Occipital lobe (tissue), 3 donors: ENCODE data around the gene ZNF486. TPM values are rescaled to one million over a fixed set of nuclear protein-coding genes. Genes with fewer than 3 reads are reported as not detected.
"Not testable (repeated sequence)": the region's sequence is repeated elsewhere in the genome, so short reads cannot be mapped to it uniquely, and the experiment has no call there.

Experiments used
- DNase-seq: peaks from one replicate; lab custom pipeline; 2025; lab: John Stamatoyannopoulos, UW
- small RNA-seq: library from RNA; depleted of rRNA; stranded (forward); fragments of <200 nt; gene quantifications from one replicate; pipeline ENCODE3, GENCODE V24; 2014
- total RNA-seq: library from RNA; depleted of rRNA; stranded (reverse); fragments of >200 nt; gene quantifications from one replicate; pipeline ENCODE4 v1.2.3, GENCODE V29; 2014

Gene ZNF486
- total RNA-seq, 1 donor from 2014 or later, result 24.3 TPM

DNA sequence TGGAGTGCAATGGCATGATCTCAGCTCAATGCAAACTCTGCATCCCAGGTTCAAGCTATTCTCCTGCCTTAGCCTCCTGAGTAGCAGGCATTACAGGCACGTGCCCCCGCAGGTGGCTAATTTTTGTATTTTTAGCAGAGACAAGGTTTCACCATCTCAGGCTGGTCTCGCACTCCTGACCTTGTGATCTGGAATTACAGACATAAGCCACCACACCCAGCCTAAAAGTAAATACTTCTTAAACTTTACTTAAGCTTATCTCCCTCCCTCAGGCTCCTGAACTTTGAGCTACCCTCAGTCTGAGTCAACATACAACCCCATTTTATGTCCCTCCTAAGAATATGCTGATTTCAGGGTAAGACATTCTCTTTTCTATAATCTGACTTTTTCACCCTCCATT lies 66.1 kb downstream of the ZNF486 start:
- DNase-seq, result no peak

DNA sequence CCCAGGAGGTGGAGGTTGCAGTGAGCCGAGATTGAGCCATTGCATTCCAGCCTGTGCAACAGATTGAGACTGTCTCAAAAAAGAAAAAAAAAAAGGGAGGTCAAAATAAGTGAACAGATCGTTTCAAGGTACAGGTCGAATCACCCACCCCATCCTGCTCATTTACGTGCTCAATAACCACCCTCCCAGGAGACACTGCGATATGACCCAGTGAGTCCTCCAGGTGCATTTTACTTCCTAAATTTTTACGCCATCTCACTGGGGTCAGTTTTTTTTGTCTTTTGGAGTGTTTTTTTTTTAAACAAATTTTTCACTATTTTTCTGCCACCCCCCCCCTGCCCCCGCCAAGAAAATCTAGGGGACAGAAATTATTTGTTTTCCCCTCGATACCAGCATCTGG lies 68.1 kb downstream of the ZNF486 start:
- no peak for DNase-seq

DNA sequence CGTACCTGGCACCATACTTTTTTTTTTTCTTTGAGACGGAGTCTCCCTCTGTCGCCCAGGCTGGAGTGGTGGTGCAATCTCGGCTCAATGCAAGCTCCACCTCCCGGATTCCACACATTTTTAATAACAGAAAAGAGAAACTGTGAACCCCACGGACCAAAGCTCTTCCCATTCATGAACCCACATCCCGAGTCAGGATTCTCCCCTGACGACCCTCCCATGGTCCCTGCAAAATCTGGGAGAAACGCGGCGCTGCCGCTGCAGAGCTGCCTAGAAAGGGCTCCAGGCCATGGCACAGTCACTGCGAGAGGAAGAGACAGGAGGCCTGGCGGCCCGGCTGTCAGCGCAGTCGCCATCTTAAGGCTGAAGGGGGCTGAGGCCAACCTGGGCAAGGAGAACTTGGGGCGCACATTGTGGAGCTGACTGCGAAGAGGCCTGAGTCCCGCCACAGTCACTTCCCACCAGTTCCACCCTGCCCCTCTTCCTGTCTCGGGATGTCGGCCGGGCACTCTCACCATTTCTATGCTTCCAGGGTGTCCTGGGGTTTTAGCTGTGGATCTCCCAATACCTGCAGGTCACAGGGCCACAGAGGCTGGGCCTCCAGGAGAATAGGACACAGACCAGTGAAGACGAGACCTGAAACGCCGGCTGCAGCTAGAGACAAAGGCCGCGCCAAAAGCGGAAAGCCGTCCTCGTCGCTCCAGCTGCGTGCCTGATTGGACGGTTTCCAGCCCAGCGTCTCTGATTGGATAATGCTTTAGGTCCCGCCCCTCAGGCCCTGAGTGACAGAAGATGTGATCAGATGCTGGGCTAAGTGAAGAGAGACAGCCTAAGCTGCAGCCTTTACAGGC lies 71.0 kb downstream of the ZNF486 start:
- DNase-seq, result peak; percentile 70

GRCh38 chr19:20243629-20244028 lies 76.6 kb downstream of the ZNF486 start:
- no peak for DNase-seq

GRCh38 chr19:20244356-20244755 lies 77.3 kb downstream of the ZNF486 start:
- DNase-seq, result no peak

GRCh38 chr19:20245309-20245708 lies 78.3 kb downstream of the ZNF486 start:
- no peak for DNase-seq

DNA sequence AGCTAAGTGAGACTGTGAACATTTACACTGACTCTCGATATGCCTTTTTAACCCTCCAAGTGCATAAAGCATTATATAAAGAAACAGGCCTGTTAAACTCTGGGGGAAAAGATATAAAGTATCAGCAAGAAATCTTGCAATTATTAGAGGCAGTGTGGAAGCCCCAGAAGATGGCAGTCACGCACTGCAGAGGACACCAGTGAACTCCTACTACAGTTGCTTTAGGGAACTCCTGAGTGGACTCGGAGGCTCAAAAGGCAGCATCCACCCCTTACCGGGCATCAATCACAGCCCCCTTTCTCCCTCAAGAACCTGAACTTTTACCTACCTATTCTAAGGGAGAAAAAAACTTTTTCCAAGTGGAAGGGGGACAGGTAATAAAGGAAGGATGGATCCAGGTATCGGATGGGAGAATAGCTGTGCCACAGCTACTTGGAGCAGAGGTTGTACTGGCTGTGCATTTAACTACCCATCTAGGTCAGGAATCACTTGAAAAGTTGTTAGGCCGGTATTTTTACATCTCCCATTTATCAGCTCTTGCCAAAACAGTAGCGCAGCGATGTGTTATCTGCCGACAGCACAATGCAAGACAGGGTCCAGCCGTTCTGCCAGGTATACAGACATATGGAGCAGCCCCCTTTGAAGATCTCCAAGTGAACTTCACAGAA lies 80.1 kb downstream of the ZNF486 start:
- peak; percentile 15 for DNase-seq

DNA sequence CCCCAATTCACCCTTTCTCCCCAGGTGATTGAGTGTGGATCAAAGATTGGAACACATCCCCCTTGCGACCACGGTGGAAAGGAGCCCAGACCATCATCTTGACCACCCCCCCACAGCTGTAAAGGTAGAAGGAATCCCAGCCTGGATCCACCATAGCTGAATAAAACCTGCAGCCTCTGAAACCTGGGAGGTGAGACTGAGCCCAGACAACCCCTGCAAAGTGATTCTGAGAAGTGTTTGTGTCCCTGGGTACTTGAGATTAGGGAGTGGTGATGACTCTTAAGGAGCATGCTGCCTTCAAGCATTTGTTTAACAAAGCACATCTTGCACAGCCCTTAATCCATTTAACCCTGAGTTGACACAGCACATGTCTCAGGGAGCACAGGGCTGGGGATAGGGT lies 81.2 kb downstream of the ZNF486 start:
- not testable (repeated sequence) for DNase-seq

Small RNAs within 50 kb of the gene (small RNA-seq; reads per million reads assigned to genes)
- gene AC011447.4, result not detected

Other genes starting within 250 kb of the ZNF486 start
- gene ZNF682, start 127.7 kb upstream of the ZNF486 start, total RNA-seq, result 18.2 TPM
- gene ZNF90, start 89.2 kb upstream of the ZNF486 start, total RNA-seq, result 3.0 TPM